Fibroblast of skin of scalp (primary cell): ENCODE data around the gene BCAR3. TPM values are rescaled to one million over a fixed set of nuclear protein-coding genes. Genes with fewer than 3 reads are reported as not detected.

ENCODE experiments used
- DNase-seq: peaks from one replicate; pipeline ENCODE4 v3.0.0-alpha.2; 2013
- polyA plus RNA-seq, 2 experiments: library from polyadenylated mRNA; unstranded; fragments of 120-200 nt; gene quantifications; one replicate each; pipeline ENCODE4 v1.2.1, GENCODE V29; 2013; ENCODE audit not compliant: insufficient read length in 2 of 2

The BCAR3 gene
- polyA plus RNA-seq (2013, experiment 1 of 2; ENCODE audit: insufficient read length) = 28.7 TPM
- 25.9 TPM for polyA plus RNA-seq (2013, experiment 2 of 2; ENCODE audit: insufficient read length)

DNA sequence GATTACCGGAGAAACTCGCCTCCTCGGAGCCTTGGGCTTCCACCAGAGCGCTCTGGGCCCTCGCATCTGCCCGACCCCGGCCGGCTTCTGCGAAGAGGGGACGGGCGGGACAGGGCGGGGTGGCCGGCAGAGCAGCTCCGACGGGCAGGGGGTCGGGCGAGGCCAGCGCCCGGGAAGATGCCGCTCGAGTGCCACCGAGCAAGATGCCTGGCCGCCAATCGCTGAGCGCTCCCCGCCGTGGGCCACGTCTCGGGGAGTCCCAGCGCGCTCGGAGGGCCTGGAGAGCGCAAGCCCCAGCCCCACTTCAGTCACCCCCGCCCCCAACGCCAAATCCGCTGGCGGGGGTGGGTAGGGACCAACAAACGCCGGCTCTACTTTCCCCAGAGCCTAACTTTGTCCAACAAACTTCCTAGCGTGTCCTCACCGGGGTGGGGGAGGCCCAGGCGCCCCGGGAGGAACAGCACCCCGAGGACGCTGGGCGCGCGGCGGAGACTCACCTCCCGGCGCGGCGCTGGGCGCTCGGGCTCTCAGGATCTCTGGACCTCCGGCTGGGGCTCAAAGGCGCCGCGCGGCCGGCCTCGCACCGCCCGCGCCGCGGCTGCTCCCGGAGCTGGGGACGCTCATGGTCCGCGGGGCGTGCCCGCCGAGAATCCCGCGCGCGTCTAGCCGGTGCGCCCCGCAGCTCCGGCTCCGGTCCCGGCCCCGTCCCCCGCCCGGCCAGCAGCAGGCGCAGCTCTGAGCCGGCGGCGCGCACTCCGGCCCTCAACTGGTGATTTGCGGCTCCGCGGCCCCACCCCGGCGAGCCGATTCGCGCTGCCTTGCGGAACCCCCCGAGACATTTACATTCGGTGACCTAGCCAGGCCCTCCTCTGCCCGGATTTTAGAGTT lies at the start of gene BCAR3:
BCAR3 (minus strand) TSS at position 737 of the 888 bp plus-strand sequence. CDS start 6,907 bp downstream, outside the sequence.
- peak; percentile 80 for DNase-seq

DNA sequence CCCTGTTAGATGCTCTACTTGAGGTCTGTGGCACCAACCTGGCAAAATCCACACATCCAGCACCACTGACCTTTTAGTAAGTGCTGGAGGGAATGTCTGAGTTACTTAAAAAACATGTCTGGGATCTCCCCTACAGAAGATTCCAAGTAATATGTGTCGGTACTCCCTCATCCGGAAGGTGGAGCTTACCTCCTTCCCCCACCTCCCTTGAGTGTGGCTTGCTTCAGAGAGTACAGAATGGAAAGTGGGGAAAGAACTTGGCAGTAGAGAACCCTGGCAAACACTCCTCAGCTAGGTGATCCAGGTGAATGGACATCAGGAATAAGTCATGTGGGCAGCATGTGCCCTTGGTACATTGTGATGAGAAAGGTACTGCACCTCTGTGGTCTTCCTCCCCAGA lies 49.0 kb upstream of the BCAR3 start:
- no peak for DNase-seq

DNA sequence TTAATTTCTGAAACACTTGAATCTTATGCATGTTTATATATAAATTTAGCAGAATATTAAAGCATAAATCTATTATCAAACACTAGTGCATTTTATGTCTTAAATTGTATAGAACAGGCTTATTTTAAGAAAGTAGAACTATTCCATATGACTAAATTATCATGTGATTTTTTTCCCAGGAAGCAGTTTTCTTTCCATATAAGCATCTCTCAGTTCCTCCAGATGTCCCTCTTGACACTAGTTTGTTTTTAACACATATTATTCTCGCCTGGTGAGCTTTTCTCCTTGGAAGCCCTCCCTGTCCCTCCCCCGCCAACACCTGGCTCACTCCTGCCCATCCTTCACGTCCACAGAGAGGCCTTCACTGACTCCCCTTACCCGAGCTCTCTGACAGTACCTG lies 48.3 kb upstream of the BCAR3 start:
- no peak for DNase-seq

DNA sequence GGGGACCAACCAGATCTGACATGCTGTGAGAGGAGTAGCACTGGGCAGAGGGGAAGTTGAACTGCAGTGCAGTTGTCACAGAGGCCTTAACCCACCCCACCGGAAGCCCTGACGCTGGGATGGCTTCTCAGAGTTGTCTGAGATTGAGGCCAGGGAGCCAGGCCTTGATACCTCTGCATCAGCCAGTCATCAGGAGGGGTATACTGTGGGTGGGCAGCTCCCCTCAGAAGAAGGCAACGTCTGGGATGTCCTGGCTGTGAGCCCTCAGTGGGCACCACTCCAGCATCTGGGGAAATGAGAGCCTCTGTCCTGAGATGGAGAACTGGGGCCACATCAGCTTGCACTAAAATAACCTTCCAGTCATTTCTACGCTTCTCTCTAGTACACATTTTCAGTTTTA lies 47.9 kb upstream of the BCAR3 start:
- no peak for DNase-seq

DNA sequence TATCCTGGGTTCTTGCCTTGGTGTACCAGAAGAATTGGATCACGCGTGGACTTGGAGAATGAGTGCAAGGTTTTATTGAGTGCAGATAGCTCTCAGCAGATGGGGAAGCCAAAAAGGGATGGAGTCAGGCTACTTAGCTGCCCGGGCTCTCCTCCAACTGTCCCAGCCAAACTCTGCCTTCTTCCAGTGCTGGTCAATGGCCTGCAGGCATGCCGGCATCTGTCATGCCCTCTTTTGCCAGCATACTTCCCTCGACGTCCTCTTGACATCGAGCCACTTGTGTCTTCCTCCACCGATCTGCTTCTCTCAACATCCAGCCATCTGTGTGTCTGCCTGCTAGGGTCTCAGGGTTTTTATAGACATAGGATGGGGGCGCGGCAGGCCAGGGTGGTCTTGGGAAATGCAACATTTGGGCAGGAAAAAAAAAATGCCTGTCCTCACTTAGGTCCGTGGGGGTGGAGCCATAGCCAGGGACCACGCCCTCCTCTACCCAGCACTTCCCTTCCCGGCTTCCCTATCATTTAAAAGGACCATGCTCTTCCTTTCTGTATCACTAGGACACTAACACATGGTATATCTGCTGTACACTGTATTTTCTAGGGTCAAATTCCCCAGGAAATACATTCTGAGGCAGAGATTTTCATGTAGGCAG lies 47.0 kb upstream of the BCAR3 start:
- DNase-seq = no peak

DNA sequence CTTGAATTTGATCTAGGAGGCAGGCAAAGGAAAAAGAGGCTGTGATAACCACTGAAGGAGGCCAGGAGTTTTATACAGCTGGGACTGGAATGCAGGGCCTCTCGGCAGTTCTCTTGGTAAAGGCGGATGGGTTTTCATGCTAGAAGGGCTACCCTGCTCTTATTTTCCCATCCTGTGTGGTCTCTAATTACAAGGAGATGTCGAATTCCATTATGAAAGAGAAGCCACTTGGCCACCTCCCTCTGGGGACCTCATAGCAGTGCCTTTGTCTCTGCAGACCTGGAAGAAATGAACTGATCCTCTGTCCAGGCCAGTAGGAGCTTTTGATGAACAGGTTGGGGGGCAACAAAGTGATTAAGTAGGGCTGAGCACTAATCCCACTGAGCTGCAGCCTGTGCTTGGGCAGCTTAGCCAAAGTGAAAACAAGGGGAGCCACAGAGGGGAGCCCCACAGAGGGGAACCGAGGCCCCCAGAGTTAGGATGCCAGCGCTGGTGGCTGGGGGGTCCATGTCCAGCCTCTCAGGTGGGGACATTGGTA lies 42.2 kb upstream of the BCAR3 start:
- DNase-seq = no peak

DNA sequence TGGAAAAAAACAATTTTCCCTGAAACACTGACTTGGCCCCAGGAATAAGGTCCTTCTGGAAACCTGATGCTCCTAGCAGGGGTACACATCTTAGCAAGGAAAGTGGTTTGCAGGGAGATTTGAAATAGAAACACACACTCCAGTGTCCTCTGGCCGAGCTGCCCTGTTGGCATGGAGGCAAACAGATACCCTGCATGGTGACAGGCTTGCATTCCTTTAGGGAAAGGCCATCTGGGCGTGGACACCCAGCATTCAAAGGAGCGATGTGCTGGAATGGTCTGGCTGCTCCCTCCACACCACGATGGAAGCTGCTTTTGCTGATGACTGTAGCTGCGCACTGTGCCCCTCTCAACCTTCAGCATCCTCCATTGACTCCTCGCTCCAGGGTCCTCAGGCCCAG lies 41.5 kb upstream of the BCAR3 start:
- DNase-seq = peak; percentile 69

DNA sequence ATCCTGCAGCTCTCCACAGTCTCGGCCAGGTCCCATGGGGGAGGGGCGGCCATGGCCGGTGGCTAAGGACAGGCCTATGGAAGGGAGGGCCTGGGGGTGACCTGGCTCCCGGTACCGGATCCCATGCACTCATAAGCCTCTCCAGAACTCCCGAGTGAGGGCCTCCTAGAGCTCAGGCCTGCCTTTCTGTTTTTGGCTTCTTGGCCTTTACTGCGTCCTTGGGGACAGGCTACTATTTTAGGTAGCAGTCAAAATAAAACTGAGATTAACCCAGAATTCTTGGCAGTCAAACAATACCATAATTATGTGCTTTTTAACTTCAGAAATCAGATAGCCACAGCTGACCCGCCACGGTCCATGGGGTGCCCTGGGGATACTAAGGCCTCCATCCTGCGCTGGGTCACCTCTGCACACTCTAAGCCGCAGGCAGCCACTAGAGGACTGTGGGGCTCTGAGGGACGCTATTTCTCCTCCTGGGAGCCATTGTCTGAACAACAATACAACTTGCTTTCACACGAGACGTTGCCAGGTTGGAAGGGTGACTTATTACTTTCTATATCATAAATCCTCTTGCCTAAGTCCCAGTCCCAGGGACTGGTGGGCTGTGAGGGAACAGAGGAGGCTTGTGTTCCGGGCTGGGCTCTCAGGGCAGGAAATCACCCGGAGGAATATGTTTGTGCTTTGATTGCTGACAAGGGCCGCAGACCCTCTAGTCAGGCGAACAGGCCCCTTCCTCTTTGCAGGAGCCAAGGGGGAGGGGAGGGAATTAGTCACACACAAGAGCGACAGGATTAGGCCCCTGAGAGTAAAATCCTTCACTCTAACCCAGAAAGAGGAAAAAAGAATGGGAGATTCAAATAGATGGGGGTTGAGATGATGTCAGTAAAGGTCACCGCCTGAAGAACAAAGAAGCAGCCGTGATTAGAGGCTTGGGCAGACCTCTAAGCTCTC lies 40.7 kb upstream of the BCAR3 start:
- no peak for DNase-seq

DNA sequence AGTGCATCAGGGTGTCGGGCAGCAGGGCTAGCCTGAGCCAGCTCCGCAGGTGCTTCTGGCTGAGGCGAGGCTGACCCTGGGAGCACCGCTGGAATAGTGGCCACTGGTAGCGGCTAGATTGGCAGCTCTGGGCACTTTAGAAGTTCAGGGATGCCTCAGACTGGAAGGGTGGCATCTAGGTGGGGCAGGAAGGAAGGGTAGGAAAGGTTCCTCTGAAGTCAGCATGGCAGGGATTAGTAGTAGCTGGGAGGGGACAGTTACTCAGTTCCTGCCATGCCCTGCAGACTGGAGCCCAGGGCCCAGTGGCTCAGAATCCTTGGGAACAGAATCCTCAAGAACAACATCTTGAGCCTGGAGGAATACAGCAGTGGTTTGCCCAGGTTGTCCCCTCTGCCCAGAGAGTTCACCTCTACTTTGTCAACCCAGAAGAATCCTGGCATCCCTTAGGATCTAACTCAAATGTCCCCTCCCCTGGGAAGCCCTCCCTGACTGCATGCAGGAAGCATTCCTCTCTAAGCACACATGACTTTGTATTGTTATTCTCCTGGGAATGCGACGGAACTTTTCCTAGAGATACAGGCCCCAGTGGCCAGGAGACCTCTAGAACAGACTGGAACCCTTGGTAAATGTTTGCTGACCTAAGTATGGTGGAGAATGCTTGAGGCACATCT lies 39.5 kb upstream of the BCAR3 start:
- DNase-seq = no peak

DNA sequence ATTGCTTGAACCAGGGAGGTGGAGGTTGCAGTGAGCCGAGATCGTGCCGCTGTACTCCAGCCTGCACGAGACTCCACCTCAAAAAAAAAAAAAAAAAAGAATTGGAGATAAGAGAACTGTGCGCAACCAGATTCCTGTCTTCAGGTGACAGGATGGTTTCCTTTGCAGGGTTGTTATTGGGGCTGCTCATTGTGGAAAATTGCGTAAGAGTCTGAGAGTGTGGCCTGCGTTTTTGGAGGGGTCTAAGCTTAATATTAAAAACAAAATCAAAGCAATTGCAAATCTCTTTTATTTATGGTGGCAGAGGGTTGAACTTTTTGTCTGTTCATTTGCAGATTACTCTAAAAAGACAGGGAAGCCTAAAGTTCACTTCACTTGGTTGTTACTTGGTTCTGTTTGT lies 36.0 kb upstream of the BCAR3 start:
- no peak for DNase-seq

DNA sequence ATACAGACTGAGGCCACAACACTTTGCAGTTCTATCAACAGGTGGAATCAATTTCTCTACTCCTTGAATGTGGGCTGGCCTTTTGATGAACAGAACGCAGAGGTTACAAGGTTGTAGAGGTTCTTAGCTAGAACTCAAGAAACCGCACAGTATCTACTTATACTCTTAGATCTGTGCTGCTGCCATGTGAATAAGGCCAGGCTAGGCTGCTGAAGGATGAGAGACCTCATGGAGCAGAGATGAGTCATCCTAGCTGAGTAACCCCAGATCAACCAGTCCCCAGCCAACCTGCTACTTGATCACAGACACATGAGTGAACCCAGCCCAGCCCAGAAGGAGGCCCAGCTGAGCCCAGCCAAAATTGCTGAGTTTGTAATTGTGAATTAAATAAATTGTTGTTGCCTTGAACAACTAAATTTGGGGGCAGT lies 35.3 kb upstream of the BCAR3 start:
- no peak for DNase-seq

DNA sequence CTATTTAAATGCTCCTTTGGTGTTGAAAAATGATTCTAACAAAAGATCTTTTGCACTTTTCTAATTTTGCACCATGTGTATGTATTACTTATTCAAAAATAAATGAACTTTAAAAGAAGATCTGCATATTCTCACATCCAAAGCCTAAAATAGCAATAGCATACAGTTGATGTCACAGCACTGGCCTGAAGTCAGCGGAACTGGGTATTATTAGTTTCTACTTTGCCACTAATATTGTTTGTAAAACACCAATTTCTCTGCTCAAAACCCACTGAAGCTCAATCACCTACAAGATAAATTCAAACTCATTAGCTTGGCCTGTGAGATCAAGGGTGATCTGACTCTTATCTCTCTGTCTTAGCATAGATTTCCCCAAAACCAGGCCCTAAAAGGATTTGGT lies 34.5 kb upstream of the BCAR3 start:
- no peak for DNase-seq

DNA sequence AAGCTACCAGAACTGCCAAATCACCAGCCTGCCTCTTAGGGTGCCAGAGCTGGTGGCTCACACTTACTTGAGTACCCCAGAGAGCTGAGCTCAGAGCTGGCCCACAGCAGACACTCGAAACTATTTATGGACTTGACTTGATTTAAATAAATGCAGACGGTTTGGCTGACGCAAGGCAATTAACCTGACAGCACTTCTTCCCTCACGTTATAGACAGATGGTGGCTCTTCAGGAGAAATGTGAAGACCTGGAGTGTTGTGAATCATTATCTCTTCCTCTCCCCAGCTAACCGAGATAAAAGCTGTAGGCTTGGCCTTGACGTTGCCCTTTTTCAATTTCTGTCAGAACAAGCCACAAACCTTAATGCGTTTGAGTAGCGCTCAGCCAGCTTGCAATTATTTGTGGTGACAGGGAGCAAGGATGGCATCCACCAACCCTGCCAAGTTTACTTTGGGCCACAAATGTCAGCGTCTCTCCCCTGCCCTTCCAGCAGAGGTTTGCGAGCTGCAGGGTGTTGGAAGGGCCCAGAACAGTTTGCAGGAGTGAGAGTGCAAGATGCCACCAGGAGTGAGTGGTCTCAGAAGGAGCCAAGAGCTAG lies 34.0 kb upstream of the BCAR3 start:
- no peak for DNase-seq

DNA sequence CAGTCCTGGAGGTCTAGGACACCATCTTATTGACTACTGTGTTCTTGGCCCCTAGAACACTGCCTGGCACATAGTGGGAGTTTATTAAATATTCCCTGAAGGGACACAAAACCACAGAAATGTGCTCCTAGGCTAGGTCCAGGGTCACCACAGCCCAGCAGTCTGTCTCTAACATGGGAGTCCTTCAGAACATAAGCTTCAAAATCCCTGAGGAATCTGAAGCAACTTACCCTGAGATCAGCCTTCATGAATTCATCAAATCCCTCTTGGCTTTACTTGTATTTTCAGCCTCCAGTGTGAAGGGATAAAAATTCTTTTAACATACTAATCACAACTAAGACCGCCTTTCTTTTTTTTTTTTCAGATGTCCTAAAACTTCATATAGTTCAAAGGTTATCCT lies 32.7 kb upstream of the BCAR3 start:
- no peak for DNase-seq

DNA sequence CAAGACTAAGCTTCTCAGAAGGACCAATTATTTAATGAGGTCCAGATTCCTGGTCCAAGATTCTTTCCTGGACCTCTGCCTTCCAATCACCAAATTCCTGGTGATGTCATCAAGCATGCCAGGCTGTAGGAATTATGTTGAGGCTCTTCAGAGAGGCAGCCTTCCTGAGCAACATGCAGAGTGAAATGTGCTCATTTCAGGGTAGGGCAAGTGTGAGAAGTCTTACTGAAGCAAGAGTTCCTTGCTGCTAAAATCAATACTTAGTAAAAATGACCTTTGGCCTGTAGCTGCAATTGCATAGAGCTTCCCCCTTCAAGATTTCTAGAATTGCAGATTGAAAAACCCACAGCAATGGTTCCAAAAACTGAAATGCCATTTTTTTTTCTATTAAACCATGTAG lies 31.7 kb upstream of the BCAR3 start:
- peak; percentile 49 for DNase-seq

DNA sequence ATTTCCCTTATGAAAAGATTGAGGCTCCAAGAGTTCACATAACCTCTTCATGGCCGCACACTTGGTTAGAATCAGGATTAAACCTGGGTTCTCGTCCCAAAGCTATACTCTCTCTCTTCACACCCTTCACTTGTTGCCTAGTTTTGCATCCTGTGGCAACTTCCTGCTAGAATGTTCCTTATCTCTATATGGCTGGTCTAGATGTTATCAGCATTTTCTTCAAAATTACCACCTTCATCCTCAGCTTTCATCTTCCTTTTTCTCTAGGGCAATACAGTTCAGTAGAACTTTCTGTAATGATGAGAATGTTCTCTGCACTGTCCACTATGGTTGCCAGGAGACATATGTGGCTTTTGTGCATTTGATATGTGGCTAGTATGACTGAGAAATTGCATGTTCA lies 31.1 kb upstream of the BCAR3 start:
- DNase-seq = no peak

DNA sequence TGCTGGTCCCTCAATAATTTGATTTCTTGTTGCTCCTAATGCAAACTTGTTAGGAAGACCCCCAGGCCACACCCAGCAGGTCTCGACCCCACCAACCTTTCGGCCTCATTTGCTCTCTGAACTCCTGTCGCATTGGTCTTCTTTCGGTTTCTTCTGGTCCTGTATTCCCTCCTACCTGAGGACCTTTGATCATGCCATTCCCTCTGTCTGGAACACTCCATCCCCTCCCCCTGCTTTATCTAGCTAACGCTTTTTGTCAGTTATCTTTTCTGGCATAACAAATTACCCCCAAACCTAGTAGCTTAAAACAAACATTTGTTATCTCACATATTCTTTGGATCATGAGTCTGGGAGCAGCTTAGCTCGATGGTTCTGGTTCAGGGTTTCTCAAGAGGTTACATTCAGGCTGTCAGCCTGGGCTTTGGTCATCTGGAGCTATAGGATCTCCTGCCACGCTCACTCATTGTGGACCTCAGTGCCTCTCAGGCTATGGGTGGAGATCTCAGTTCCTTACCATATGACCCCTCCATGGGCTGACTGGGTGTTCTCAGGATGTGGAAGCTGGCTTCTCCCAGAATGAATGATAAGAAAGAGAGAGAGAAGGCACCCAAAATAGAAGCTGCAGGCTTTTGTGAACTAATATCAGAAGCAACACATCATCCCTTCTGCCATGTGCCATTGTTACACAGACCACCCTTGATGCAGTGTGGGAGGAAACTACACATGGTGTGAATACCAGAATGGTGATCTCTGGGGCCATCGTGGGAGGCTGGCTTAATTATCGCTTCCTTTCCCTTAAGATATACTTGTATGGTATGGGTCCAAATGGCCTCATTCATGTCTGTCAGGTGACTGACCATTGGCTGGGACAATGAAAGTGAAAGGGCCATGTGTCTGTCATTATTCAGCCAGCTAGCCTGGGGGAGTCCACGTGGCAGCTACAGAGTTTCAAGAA lies 29.1 kb upstream of the BCAR3 start:
- DNase-seq = peak; percentile 43

DNA sequence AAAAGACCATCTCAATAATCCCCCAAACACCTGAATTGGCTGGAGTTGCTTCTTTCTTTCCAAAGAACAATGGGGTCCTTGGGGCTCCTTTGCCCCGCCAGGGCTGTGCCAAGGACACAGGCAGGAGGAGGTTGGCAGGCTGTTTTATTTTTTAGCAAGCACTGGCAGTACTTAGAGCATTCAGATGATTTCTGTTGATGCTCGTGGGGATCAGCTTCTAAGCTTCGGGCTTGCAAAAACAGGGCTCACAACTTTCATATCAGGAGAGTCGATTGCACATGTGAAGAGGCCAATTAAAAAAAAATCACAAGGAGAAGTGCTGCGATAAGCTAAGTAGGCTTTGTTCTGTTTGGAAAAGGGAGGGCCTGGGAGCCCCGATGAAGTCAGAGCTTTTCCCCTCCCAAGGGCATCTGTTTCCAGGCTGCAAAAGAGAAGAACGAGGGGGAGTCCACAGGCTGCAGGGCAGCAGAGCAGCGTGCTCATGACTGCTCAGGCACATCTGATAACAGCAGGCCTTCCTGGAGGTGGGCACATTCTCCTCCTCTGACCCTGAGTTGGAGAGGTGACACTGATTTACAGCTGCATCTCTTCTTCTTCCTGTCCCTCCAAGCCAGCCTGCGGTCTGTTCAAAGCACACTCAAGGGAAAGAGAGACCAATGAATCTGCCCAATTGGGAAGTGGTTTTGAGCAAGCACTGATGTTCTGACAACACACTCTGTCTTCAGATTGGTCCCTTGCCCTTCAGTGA lies 27.3 kb upstream of the BCAR3 start:
- no peak for DNase-seq

DNA sequence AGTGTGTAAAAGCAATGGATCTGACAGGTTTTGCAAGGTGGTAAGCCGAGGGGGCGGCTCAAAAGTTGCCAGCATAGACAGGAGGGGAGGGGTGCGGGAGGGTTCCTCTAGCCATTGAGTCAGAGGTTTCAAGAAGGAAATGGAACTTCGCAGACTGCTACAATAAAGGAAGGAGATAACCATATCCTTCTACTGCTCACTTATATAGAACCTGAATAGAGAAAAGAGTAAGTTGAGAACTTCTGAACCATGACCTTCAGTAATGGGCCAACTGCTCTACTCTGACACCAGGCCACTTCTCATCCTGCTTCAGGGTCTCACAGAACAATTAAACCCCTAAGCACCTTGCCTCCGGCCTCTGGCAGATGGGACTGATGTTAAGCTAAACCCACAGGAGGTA lies 26.3 kb upstream of the BCAR3 start:
- no peak for DNase-seq
